ENCODE results near the gene NCSTN.

Gene NCSTN

GRCh38 chr1:160363951-160364735, 21.0 kb downstream of the NCSTN start:
- Histone ChIP-seq H3K27me3 (ENCODE audit: control insufficient read depth in 1 of 2, insufficient read depth in 2 of 2, low read length in 2 of 2) (no peaks in the 10 kb centered on the region), H3K4me1 (ENCODE audit: insufficient read depth, low read length) (no peaks in the 10 kb centered on the region), H3K36me3 (ENCODE audit: insufficient read depth, low read length) (no peaks in the 10 kb centered on the region), H3K9me3 (ENCODE audit: low read length) (no peaks in the 10 kb centered on the region), H3K27ac (ENCODE audit: low read depth, low read length) (no peak overlapping the region), H3K4me3 (ENCODE audit: low read depth in 1 of 2, low read length in 2 of 2) (no peak overlapping the region), H3K9ac (ENCODE audit: low read length) (no peak overlapping the region)

GRCh38 chr1:160365325-160365724, 22.1 kb downstream of the NCSTN start:
- Histone ChIP-seq H3K27me3 (ENCODE audit: control insufficient read depth in 1 of 2, insufficient read depth in 2 of 2, low read length in 2 of 2) (no peaks in the 10 kb centered on the region), H3K4me1 (ENCODE audit: insufficient read depth, low read length) (no peaks in the 10 kb centered on the region), H3K9me3 (ENCODE audit: low read length) (no peaks in the 10 kb centered on the region), H3K4me3 (ENCODE audit: low read depth in 1 of 2, low read length in 2 of 2) (no peak overlapping the region), H3K27ac (ENCODE audit: low read depth, low read length) (no peak overlapping the region), H3K9ac (ENCODE audit: low read length) (no peak overlapping the region), H3K36me3 (ENCODE audit: insufficient read depth, low read length) (no peaks in the 10 kb centered on the region)

- Histone ChIP-seq H3K36me3 (ENCODE audit: insufficient read depth, low read length) (no peaks in the 10 kb centered on the region), H3K4me1 (ENCODE audit: insufficient read depth, low read length) (no peaks in the 10 kb centered on the region), H3K9me3 (ENCODE audit: low read length) (no peaks in the 10 kb centered on the region), H3K27me3 (ENCODE audit: control insufficient read depth in 1 of 2, insufficient read depth in 2 of 2, low read length in 2 of 2) (peaks cover 0 to 10% of the 10 kb centered on the region in 2 donors), H3K27ac (ENCODE audit: low read depth, low read length) (no peak within 1 kb of the TSS), H3K4me3 (ENCODE audit: low read depth in 1 of 2, low read length in 2 of 2) (no peak within 1 kb of the TSS), H3K9ac (ENCODE audit: low read length) (no peak within 1 kb of the TSS)
Measured at GRCh38 chr1:160366731-160367515, 23.7 kb downstream of the NCSTN start, which contains the start of gene NHLH1. Gene NHLH1, plus strand, starts transcription at chr1:160367071. Its CDS starts 3,661 bp downstream, at chr1:160370732.

- Histone ChIP-seq H3K27me3 (ENCODE audit: control insufficient read depth in 1 of 2, insufficient read depth in 2 of 2, low read length in 2 of 2) (peaks cover 0 to 10% of the 10 kb centered on the region in 2 donors), H3K4me1 (ENCODE audit: insufficient read depth, low read length) (no peaks in the 10 kb centered on the region), H3K27ac (ENCODE audit: low read depth, low read length) (no peak overlapping the region), H3K9me3 (ENCODE audit: low read length) (no peaks in the 10 kb centered on the region), H3K36me3 (ENCODE audit: insufficient read depth, low read length) (no peaks in the 10 kb centered on the region), H3K9ac (ENCODE audit: low read length) (no peak overlapping the region), H3K4me3 (ENCODE audit: low read depth in 1 of 2, low read length in 2 of 2) (no peak overlapping the region)
Measured at GRCh38 chr1:160367516-160367900, 24.3 kb downstream of the NCSTN start.

- peaks cover 0 to 16% of the 10 kb centered on the region in 2 donors for H3K27me3 ChIP-seq (ENCODE audit: control insufficient read depth in 1 of 2, insufficient read depth in 2 of 2, low read length in 2 of 2)
- H3K4me3 ChIP-seq (ENCODE audit: low read depth in 1 of 2, low read length in 2 of 2) = no peak overlapping the region
- H3K36me3 ChIP-seq (ENCODE audit: insufficient read depth, low read length) = no peaks in the 10 kb centered on the region
- H3K27ac ChIP-seq (ENCODE audit: low read depth, low read length) = no peak overlapping the region
- no peaks in the 10 kb centered on the region for H3K4me1 ChIP-seq (ENCODE audit: insufficient read depth, low read length)
- no peaks in the 10 kb centered on the region for H3K9me3 ChIP-seq (ENCODE audit: low read length)
- no peak overlapping the region for H3K9ac ChIP-seq (ENCODE audit: low read length)
Measured at GRCh38 chr1:160367934-160368923, 25.0 kb downstream of the NCSTN start.

- Histone ChIP-seq H3K9ac (ENCODE audit: low read length) (no peak overlapping the region), H3K27ac (ENCODE audit: low read depth, low read length) (no peak overlapping the region), H3K4me1 (ENCODE audit: insufficient read depth, low read length) (no peaks in the 10 kb centered on the region), H3K36me3 (ENCODE audit: insufficient read depth, low read length) (no peaks in the 10 kb centered on the region), H3K9me3 (ENCODE audit: low read length) (no peaks in the 10 kb centered on the region), H3K4me3 (ENCODE audit: low read depth in 1 of 2, low read length in 2 of 2) (no peak overlapping the region), H3K27me3 (ENCODE audit: control insufficient read depth in 1 of 2, insufficient read depth in 2 of 2, low read length in 2 of 2) (peaks cover 0 to 16% of the 10 kb centered on the region in 2 donors)
Measured at GRCh38 chr1:160369087-160369486, 25.9 kb downstream of the NCSTN start.

GRCh38 chr1:160370561-160371345, 27.6 kb downstream of the NCSTN start:
- Histone ChIP-seq H3K27ac (ENCODE audit: low read depth, low read length) (no peak overlapping the region), H3K9me3 (ENCODE audit: low read length) (no peaks in the 10 kb centered on the region), H3K27me3 (ENCODE audit: control insufficient read depth in 1 of 2, insufficient read depth in 2 of 2, low read length in 2 of 2) (peaks cover 0 to 16% of the 10 kb centered on the region in 2 donors), H3K36me3 (ENCODE audit: insufficient read depth, low read length) (no peaks in the 10 kb centered on the region), H3K9ac (ENCODE audit: low read length) (no peak overlapping the region), H3K4me1 (ENCODE audit: insufficient read depth, low read length) (peaks cover 12% of the 10 kb centered on the region), H3K4me3 (ENCODE audit: low read depth in 1 of 2, low read length in 2 of 2) (no peak overlapping the region)

GRCh38 chr1:160371346-160371631, 28.1 kb downstream of the NCSTN start:
- H3K27ac ChIP-seq (ENCODE audit: low read depth, low read length) = no peak overlapping the region
- peaks cover 17% of the 10 kb centered on the region for H3K4me1 ChIP-seq (ENCODE audit: insufficient read depth, low read length)
- H3K4me3 ChIP-seq (ENCODE audit: low read depth in 1 of 2, low read length in 2 of 2) = no peak overlapping the region
- H3K36me3 ChIP-seq (ENCODE audit: insufficient read depth, low read length) = no peaks in the 10 kb centered on the region
- H3K9me3 ChIP-seq (ENCODE audit: low read length) = no peaks in the 10 kb centered on the region
- H3K27me3 ChIP-seq (ENCODE audit: control insufficient read depth in 1 of 2, insufficient read depth in 2 of 2, low read length in 2 of 2) = peaks cover 0 to 16% of the 10 kb centered on the region in 2 donors
- no peak overlapping the region for H3K9ac ChIP-seq (ENCODE audit: low read length)

- H3K27me3 ChIP-seq (ENCODE audit: control insufficient read depth in 1 of 2, insufficient read depth in 2 of 2, low read length in 2 of 2) = peaks cover 0 to 16% of the 10 kb centered on the region in 2 donors
- no peaks in the 10 kb centered on the region for H3K9me3 ChIP-seq (ENCODE audit: low read length)
- H3K36me3 ChIP-seq (ENCODE audit: insufficient read depth, low read length) = no peaks in the 10 kb centered on the region
- H3K9ac ChIP-seq (ENCODE audit: low read length) = no peak overlapping the region
- H3K4me1 ChIP-seq (ENCODE audit: insufficient read depth, low read length) = peaks cover 19% of the 10 kb centered on the region
- H3K27ac ChIP-seq (ENCODE audit: low read depth, low read length) = no peak overlapping the region
- no peak overlapping the region for H3K4me3 ChIP-seq (ENCODE audit: low read depth in 1 of 2, low read length in 2 of 2)
Measured at GRCh38 chr1:160371756-160372155, 28.6 kb downstream of the NCSTN start.

GRCh38 chr1:160373696-160374095, 30.5 kb downstream of the NCSTN start:
- H3K9me3 ChIP-seq (ENCODE audit: low read length) = no peaks in the 10 kb centered on the region
- no peaks in the 10 kb centered on the region for H3K36me3 ChIP-seq (ENCODE audit: insufficient read depth, low read length)
- H3K4me3 ChIP-seq (ENCODE audit: low read depth in 1 of 2, low read length in 2 of 2) = no peak overlapping the region
- no peak overlapping the region for H3K9ac ChIP-seq (ENCODE audit: low read length)
- H3K27ac ChIP-seq (ENCODE audit: low read depth, low read length) = no peak overlapping the region
- peaks cover 0 to 16% of the 10 kb centered on the region in 2 donors for H3K27me3 ChIP-seq (ENCODE audit: control insufficient read depth in 1 of 2, insufficient read depth in 2 of 2, low read length in 2 of 2)
- peaks cover 19% of the 10 kb centered on the region for H3K4me1 ChIP-seq (ENCODE audit: insufficient read depth, low read length)

All from muscle layer of colon (tissue), 2 donors.